NCI-H2107 treated with DMSO at 0.1 percent for 48 hours (cell line): ENCODE measurements around the gene CAPN12.
"Not testable (repeated sequence)": the region's sequence is repeated elsewhere in the genome, so short reads cannot be mapped to it uniquely, and the experiment has no call there.

Source experiments
- DNase-seq: peaks from one replicate; lab custom pipeline; 2025; ENCODE audit not compliant: unreplicated experiment; lab: John Stamatoyannopoulos, UW

The CAPN12 gene

GRCh38 chr19:38744298-38744681 is at the start of gene CAPN12:
Gene CAPN12, minus strand, starts transcription at chr19:38744474. Its CDS starts 309 bp downstream, at chr19:38744165.
- no peak for DNase-seq

GRCh38 chr19:38793671-38794070 is 49.4 kb upstream of the CAPN12 start:
- DNase-seq: no peak

- DNase-seq: no peak
These were observed 48.9 kb upstream of the CAPN12 start for GRCh38 chr19:38793177-38793576.

- DNase-seq: no peak
These were observed 48.2 kb upstream of the CAPN12 start for GRCh38 chr19:38792250-38793111.

GRCh38 chr19:38791451-38792064 is 47.3 kb upstream of the CAPN12 start:
- DNase-seq: not testable (repeated sequence)

GRCh38 chr19:38790507-38791403 is 46.5 kb upstream of the CAPN12 start:
- not testable (repeated sequence) for DNase-seq

GRCh38 chr19:38788478-38789243 is 44.4 kb upstream of the CAPN12 start, which contains the start of gene LGALS7B:
Gene LGALS7B, plus strand, starts transcription at chr19:38789200. Its CDS starts 27 bp downstream, at chr19:38789227.
- DNase-seq: no peak

- no peak for DNase-seq
These were observed 42.4 kb upstream of the CAPN12 start for GRCh38 chr19:38786572-38787265.

GRCh38 chr19:38786061-38786460 is 41.8 kb upstream of the CAPN12 start:
- DNase-seq: not testable (repeated sequence)

- no peak for DNase-seq
These were observed 41.0 kb upstream of the CAPN12 start for GRCh38 chr19:38785187-38785699.

GRCh38 chr19:38784224-38784623 is 40.0 kb upstream of the CAPN12 start:
- DNase-seq: no peak

- DNase-seq: not testable (repeated sequence)
These were observed 37.9 kb upstream of the CAPN12 start for GRCh38 chr19:38782212-38782611.

- no peak for DNase-seq
These were observed 36.8 kb upstream of the CAPN12 start for GRCh38 chr19:38781058-38781457.

GRCh38 chr19:38780443-38780842 is 36.2 kb upstream of the CAPN12 start:
- no peak for DNase-seq

- no peak for DNase-seq
These were observed 34.5 kb upstream of the CAPN12 start for GRCh38 chr19:38778733-38779132.

- no peak for DNase-seq
These were observed 30.1 kb upstream of the CAPN12 start for GRCh38 chr19:38774181-38774950.

GRCh38 chr19:38773469-38774177 is 29.3 kb upstream of the CAPN12 start, which contains the start of gene LGALS7:
Gene LGALS7, minus strand, starts transcription at chr19:38773517. Its CDS starts 25 bp downstream, at chr19:38773492.
- DNase-seq: no peak

GRCh38 chr19:38771569-38771968 is 27.3 kb upstream of the CAPN12 start:
- not testable (repeated sequence) for DNase-seq
